HG03097 (cell line): ENCODE results near the gene ACTR3C.
"Not testable (repeated sequence)": the region's sequence is repeated elsewhere in the genome, so short reads cannot be mapped to it uniquely, and the experiment has no call there.

Experiments used
- ATAC-seq: cut with Tn5 transposase; IDR thresholded peaks from one replicate; pipeline ENCODE4 v1.9.1; 2021; ENCODE audit not compliant: unreplicated experiment, low FRiP score

ACTR3C gene

GRCh38 chr7:150314639-150315239 lies 8.6 kb downstream of the ACTR3C start:
- ATAC-seq: no peak

GRCh38 chr7:150313870-150314269 lies 9.5 kb downstream of the ACTR3C start:
- ATAC-seq: no peak

- no peak for ATAC-seq
Observed at GRCh38 chr7:150313367-150313809, 10.0 kb downstream of the ACTR3C start.

- not testable (repeated sequence) for ATAC-seq
Observed at GRCh38 chr7:150312649-150313366, 10.5 kb downstream of the ACTR3C start.

- ATAC-seq: no peak
Observed at GRCh38 chr7:150311711-150312110, 11.6 kb downstream of the ACTR3C start.

- ATAC-seq: no peak
Observed at GRCh38 chr7:150311146-150311545, 12.2 kb downstream of the ACTR3C start.

GRCh38 chr7:150308575-150308974 lies 14.8 kb downstream of the ACTR3C start:
- no peak for ATAC-seq

- ATAC-seq: no peak
Observed at GRCh38 chr7:150307904-150308303, 15.4 kb downstream of the ACTR3C start.

GRCh38 chr7:150307129-150307528 lies 16.2 kb downstream of the ACTR3C start:
- ATAC-seq: no peak

- ATAC-seq: not testable (repeated sequence)
Observed at GRCh38 chr7:150306377-150306776, 17.0 kb downstream of the ACTR3C start.

- ATAC-seq: not testable (repeated sequence)
Observed at GRCh38 chr7:150305903-150306284, 17.5 kb downstream of the ACTR3C start.

GRCh38 chr7:150305259-150305902 lies 18.0 kb downstream of the ACTR3C start:
- not testable (repeated sequence) for ATAC-seq

- ATAC-seq: not testable (repeated sequence)
Observed at GRCh38 chr7:150304499-150305258, 18.7 kb downstream of the ACTR3C start.

GRCh38 chr7:150302908-150303310 lies 20.4 kb downstream of the ACTR3C start:
- ATAC-seq: not testable (repeated sequence)

- not testable (repeated sequence) for ATAC-seq
Observed at GRCh38 chr7:150297978-150298377, 25.4 kb downstream of the ACTR3C start.

GRCh38 chr7:150296802-150297201 lies 26.5 kb downstream of the ACTR3C start:
- ATAC-seq: not testable (repeated sequence)

- ATAC-seq: not testable (repeated sequence)
Observed at GRCh38 chr7:150295614-150296013, 27.7 kb downstream of the ACTR3C start.

- not testable (repeated sequence) for ATAC-seq
Observed at GRCh38 chr7:150295027-150295426, 28.3 kb downstream of the ACTR3C start.

GRCh38 chr7:150290317-150290716 lies 33.0 kb downstream of the ACTR3C start:
- ATAC-seq: not testable (repeated sequence)

- not testable (repeated sequence) for ATAC-seq
Observed at GRCh38 chr7:150288816-150289215, 34.5 kb downstream of the ACTR3C start.

- ATAC-seq: not testable (repeated sequence)
Observed at GRCh38 chr7:150287815-150288214, 35.5 kb downstream of the ACTR3C start.
